ENCODE data around the gene GPS1. TPM values are rescaled to one million over a fixed set of nuclear protein-coding genes. Genes with fewer than 3 reads are reported as not detected.

The GPS1 gene
- total RNA-seq, 1 experiment from 2014 or later: 181 TPM

GRCh38 chr17:82008941-82009405 is 42.7 kb upstream of the GPS1 start:
- no peaks in the 10 kb centered on the region for H3K4me1 Mint-ChIP-seq
- no peaks in the 10 kb centered on the region for H3K9me3 Mint-ChIP-seq
- no peak overlapping the region for H3K4me3 Mint-ChIP-seq
- ChIA-PET CTCF (interaction anchor here (3.0 kb wide), 1 partner anchor 11 kb away, joined by 16 read pairs; no protein-coding TSS in a partner anchor), POLR2A (no interaction called here)
- no peak for DNase-seq (ENCODE audit: low spot score)
- ATAC-seq: no peak
- TF ChIP-seq AR (CRISPR knock-in tag; IDR thresholded peaks at IDR 0.05) (no peak), ERG (CRISPR knock-in tag; IDR thresholded peaks at IDR 0.05) (no peak), CDX4 (CRISPR knock-in tag; IDR thresholded peaks at IDR 0.05; ENCODE audit: borderline replicate concordance) (no peak), ZNF396 (CRISPR knock-in tag; IDR thresholded peaks at IDR 0.05; ENCODE audit: borderline replicate concordance) (no peak), FOXK1 (CRISPR knock-in tag; IDR thresholded peaks at IDR 0.05) (no peak), ATF3 (CRISPR knock-in tag; conservative IDR thresholded peaks at IDR 0.05) (no peak), TCF7 (CRISPR knock-in tag; IDR thresholded peaks at IDR 0.05; ENCODE audit: low read depth) (no peak), JAZF1 (CRISPR knock-in tag; IDR thresholded peaks at IDR 0.05) (no peak), ELF4 (CRISPR knock-in tag; IDR thresholded peaks at IDR 0.05; ENCODE audit: low read depth) (no peak), E2F1 (CRISPR knock-in tag; IDR thresholded peaks at IDR 0.05) (no peak), USF2 (CRISPR knock-in tag; IDR thresholded peaks at IDR 0.05) (no peak), NR1H2 (CRISPR knock-in tag; IDR thresholded peaks at IDR 0.05) (no peak), IRF1 (CRISPR knock-in tag; IDR thresholded peaks at IDR 0.05) (no peak), FOXP1 (CRISPR knock-in tag; IDR thresholded peaks at IDR 0.05; ENCODE audit: borderline replicate concordance) (no peak)
- no peaks in the 10 kb centered on the region for H3K27me3 Mint-ChIP-seq (ENCODE audit: low read depth)
- no peak overlapping the region for H3K27ac Mint-ChIP-seq
- H3K36me3 Mint-ChIP-seq: no peaks in the 10 kb centered on the region

- POLR2A ChIA-PET: no interaction called here
- no peaks in the 10 kb centered on the region for H3K36me3 Mint-ChIP-seq
- no peak for TF ChIP-seq SP1 (CRISPR knock-in tag; conservative IDR thresholded peaks at IDR 0.05)
- TF ChIP-seq E2F4 (CRISPR knock-in tag; IDR thresholded peaks at IDR 0.05; ENCODE audit: borderline replicate concordance, low read depth): no peak
- no peak for TF ChIP-seq SMAD3 (CRISPR knock-in tag; IDR thresholded peaks at IDR 0.05; ENCODE audit: borderline replicate concordance)
- no peak for TF ChIP-seq ZNF219 (CRISPR knock-in tag; IDR thresholded peaks at IDR 0.05; ENCODE audit: borderline replicate concordance)
- TF ChIP-seq ARID4B (CRISPR knock-in tag; IDR thresholded peaks at IDR 0.05; ENCODE audit: borderline replicate concordance): no peak
Measured at GRCh38 chr17:82009413-82009812, 42.3 kb upstream of the GPS1 start.

More at GRCh38 chr17:82009413-82009812, 42.3 kb upstream of the GPS1 start:
- H3K4me3 Mint-ChIP-seq: no peak overlapping the region
- DNase-seq (ENCODE audit: low spot score) (no peak), ATAC-seq (no peak)
- H3K27me3 Mint-ChIP-seq (ENCODE audit: low read depth): no peaks in the 10 kb centered on the region
- H3K9me3 Mint-ChIP-seq: no peaks in the 10 kb centered on the region
- no peak overlapping the region for H3K27ac Mint-ChIP-seq
- H3K4me1 Mint-ChIP-seq: no peaks in the 10 kb centered on the region
- CTCF ChIA-PET: interaction anchor here (3.0 kb wide), 1 partner anchor 11 kb away, joined by 16 read pairs; no protein-coding TSS in a partner anchor
